Mesothelial cell of epicardium (in vitro differentiated cells): ENCODE results near the gene TMEM11. TPM values are rescaled to one million over a fixed set of nuclear protein-coding genes. Genes with fewer than 3 reads are reported as not detected.
A peak's percentile ranks its signal among the peaks of the same experiment; 100 is the strongest.

Experiments
- DNase-seq, 2 experiments: peaks; one replicate each; pipeline ENCODE4 v3.0.0; 2021; ENCODE audit warnings: low spot score in 2 of 2; ENCODE audit not compliant: unreplicated experiment in 2 of 2
- H3K27ac Mint-ChIP-seq: 2 replicates; pipeline ENCODE4 v1.8.0; 2021; ENCODE audit warnings: mixed read lengths
- H3K27me3 Mint-ChIP-seq: 2 replicates; pipeline ENCODE4 v1.8.0; 2021; ENCODE audit warnings: low read depth, mixed read lengths
- H3K36me3 Mint-ChIP-seq: 2 replicates; pipeline ENCODE4 v1.8.0; 2021; ENCODE audit warnings: mixed read lengths
- H3K4me1 Mint-ChIP-seq: 2 replicates; pipeline ENCODE4 v1.8.0; 2021; ENCODE audit warnings: mixed read lengths
- H3K4me3 Mint-ChIP-seq: 2 replicates; pipeline ENCODE4 v1.8.0; 2021; ENCODE audit warnings: mild to moderate bottlenecking, moderate library complexity, mixed read lengths
- H3K9me3 Mint-ChIP-seq: 2 replicates; pipeline ENCODE4 v1.8.0; 2021; ENCODE audit warnings: mixed read lengths
- CTCF ChIP-seq: fragments of 200-600 bp; sonication (generic); IDR thresholded peaks from one replicate; pipeline ENCODE4 v1.5.0; 2021; ENCODE audit warnings: antibody characterized with exemption; ENCODE audit not compliant: unreplicated experiment
- total RNA-seq: library from RNA; stranded (reverse); gene quantifications from 3 replicates; pipeline ENCODE4 v1.2.1, GENCODE V29; 2021

Gene TMEM11
- total RNA-seq, 1 donor from 2014 or later, result 20.6 TPM

GRCh38 chr17:21202512-21202911, 11.4 kb downstream of the TMEM11 start:
- no peak for TF ChIP-seq CTCF
- no peaks in the 10 kb centered on the region for H3K27me3 Mint-ChIP-seq
- H3K4me3 Mint-ChIP-seq, result no peak overlapping the region
- H3K27ac Mint-ChIP-seq, result no peak overlapping the region
- no peak for DNase-seq
- peaks cover 14% of the 10 kb centered on the region for H3K36me3 Mint-ChIP-seq
- peaks cover 4% of the 10 kb centered on the region for H3K4me1 Mint-ChIP-seq
- no peaks in the 10 kb centered on the region for H3K9me3 Mint-ChIP-seq

GRCh38 chr17:21201874-21202273, 12.1 kb downstream of the TMEM11 start:
- H3K27ac Mint-ChIP-seq, result no peak overlapping the region
- H3K27me3 Mint-ChIP-seq, result no peaks in the 10 kb centered on the region
- no peak for DNase-seq
- no peak overlapping the region for H3K4me3 Mint-ChIP-seq
- no peaks in the 10 kb centered on the region for H3K9me3 Mint-ChIP-seq
- peaks cover 19% of the 10 kb centered on the region for H3K36me3 Mint-ChIP-seq
- no peak for TF ChIP-seq CTCF
- peaks cover 4% of the 10 kb centered on the region for H3K4me1 Mint-ChIP-seq

GRCh38 chr17:21201298-21201595, 12.7 kb downstream of the TMEM11 start:
- Mint-ChIP-seq H3K36me3 (peaks cover 19% of the 10 kb centered on the region), H3K4me1 (peaks cover 4% of the 10 kb centered on the region), H3K9me3 (no peaks in the 10 kb centered on the region), H3K4me3 (no peak overlapping the region), H3K27ac (peak overlapping the region; percentile 59), H3K27me3 (no peaks in the 10 kb centered on the region)
- no peak for DNase-seq
- TF ChIP-seq CTCF, result no peak

- Mint-ChIP-seq H3K36me3 (peaks cover 19% of the 10 kb centered on the region), H3K9me3 (no peaks in the 10 kb centered on the region), H3K27ac (peak overlapping the region; percentile 59), H3K4me3 (no peak overlapping the region), H3K4me1 (peaks cover 4% of the 10 kb centered on the region), H3K27me3 (no peaks in the 10 kb centered on the region)
- no peak for DNase-seq
- no peak for TF ChIP-seq CTCF
These were observed 13.2 kb downstream of the TMEM11 start for GRCh38 chr17:21200590-21201297.

- peaks cover 5% of the 10 kb centered on the region for H3K4me1 Mint-ChIP-seq
- no peak for TF ChIP-seq CTCF
- peaks cover 20% of the 10 kb centered on the region for H3K36me3 Mint-ChIP-seq
- no peak overlapping the region for H3K4me3 Mint-ChIP-seq
- DNase-seq, result no peak
- H3K27ac Mint-ChIP-seq, result peak overlapping the region; percentile 3
- H3K27me3 Mint-ChIP-seq, result no peaks in the 10 kb centered on the region
- H3K9me3 Mint-ChIP-seq, result no peaks in the 10 kb centered on the region
These were observed 14.1 kb downstream of the TMEM11 start for GRCh38 chr17:21199856-21200255.

GRCh38 chr17:21199311-21199710, 14.7 kb downstream of the TMEM11 start:
- peaks cover 10% of the 10 kb centered on the region for H3K4me1 Mint-ChIP-seq
- H3K27me3 Mint-ChIP-seq, result no peaks in the 10 kb centered on the region
- H3K36me3 Mint-ChIP-seq, result peaks cover 25% of the 10 kb centered on the region
- no peak for TF ChIP-seq CTCF
- H3K9me3 Mint-ChIP-seq, result no peaks in the 10 kb centered on the region
- DNase-seq, result no peak
- no peak overlapping the region for H3K4me3 Mint-ChIP-seq
- no peak overlapping the region for H3K27ac Mint-ChIP-seq
